Mucosa of rectum (tissue), 2 donors: ENCODE results near the gene CLASP1.

Source experiments
- H3K27ac ChIP-seq, 2 donors: one replicate each; pipeline ENCODE4 v1.7.0; 2013; ENCODE audit warnings: inconsistent platforms in 2 of 2, low read depth in 2 of 2, low read length in 2 of 2
- H3K27me3 ChIP-seq, 2 donors: one replicate each; pipeline ENCODE4 v1.7.0; 2013; ENCODE audit warnings: low read length in 2 of 2; ENCODE audit not compliant: control insufficient read depth in 2 of 2, insufficient read depth in 2 of 2
- H3K36me3 ChIP-seq, 2 donors: one replicate each; pipeline ENCODE4 v1.7.0; 2013; ENCODE audit warnings: low read length in 2 of 2; ENCODE audit not compliant: control insufficient read depth in 2 of 2, insufficient read depth in 2 of 2
- H3K4me1 ChIP-seq, 2 donors: one replicate each; pipeline ENCODE4 v1.7.0; 2013; ENCODE audit warnings: low read length in 2 of 2, mild to moderate bottlenecking in 1 of 2; ENCODE audit not compliant: control insufficient read depth in 2 of 2, insufficient read depth in 2 of 2
- H3K4me3 ChIP-seq, 2 donors: one replicate each; pipeline ENCODE4 v1.7.0; 2013; ENCODE audit warnings: low read length in 2 of 2
- H3K9ac ChIP-seq, 2 donors: one replicate each; pipeline ENCODE4 v1.7.0; 2013; ENCODE audit warnings: low read length in 2 of 2, low read depth in 1 of 2, mild to moderate bottlenecking in 1 of 2
- H3K9me3 ChIP-seq, 2 donors: one replicate each; pipeline ENCODE4 v1.7.0; 2013; ENCODE audit warnings: low read length in 2 of 2; ENCODE audit not compliant: control insufficient read depth in 2 of 2
- donor health status: healthy.
- donor health status: Normal muscosa, but diverticular disease.

CLASP1 gene

GRCh38 chr2:121415727-121416126, 233.5 kb downstream of the CLASP1 start:
- H3K27me3 ChIP-seq, result no peaks in the 10 kb centered on the region
- H3K36me3 ChIP-seq, result peaks cover 7 to 11% of the 10 kb centered on the region in 2 donors

GRCh38 chr2:121412349-121412748, 236.9 kb downstream of the CLASP1 start:
- Histone ChIP-seq H3K27ac (no peak overlapping the region), H3K36me3 (peaks cover 16 to 24% of the 10 kb centered on the region in 2 donors), H3K4me1 (no peaks in the 10 kb centered on the region), H3K9ac (no peak overlapping the region), H3K27me3 (no peaks in the 10 kb centered on the region), H3K4me3 (no peak overlapping the region), H3K9me3 (no peaks in the 10 kb centered on the region)

More at GRCh38 chr2:121415727-121416126, 233.5 kb downstream of the CLASP1 start:
- Histone ChIP-seq H3K4me3 (no peak overlapping the region), H3K9ac (no peak overlapping the region), H3K4me1 (no peaks in the 10 kb centered on the region), H3K9me3 (no peaks in the 10 kb centered on the region), H3K27ac (no peak overlapping the region)

- Histone ChIP-seq H3K36me3 (peaks cover 28 to 30% of the 10 kb centered on the region in 2 donors), H3K9me3 (no peaks in the 10 kb centered on the region), H3K9ac (no peak overlapping the region), H3K27ac (no peak overlapping the region), H3K4me3 (no peak overlapping the region), H3K4me1 (no peaks in the 10 kb centered on the region), H3K27me3 (no peaks in the 10 kb centered on the region)
These were observed 239.3 kb downstream of the CLASP1 start for GRCh38 chr2:121409966-121410365.

GRCh38 chr2:121409388-121409787, 239.9 kb downstream of the CLASP1 start:
- H3K36me3 ChIP-seq, result peaks cover 28 to 35% of the 10 kb centered on the region in 2 donors
- H3K9me3 ChIP-seq, result no peaks in the 10 kb centered on the region
- H3K27me3 ChIP-seq, result no peaks in the 10 kb centered on the region
- no peak overlapping the region for H3K27ac ChIP-seq
- H3K4me1 ChIP-seq, result no peaks in the 10 kb centered on the region
- H3K9ac ChIP-seq, result no peak overlapping the region
- no peak overlapping the region for H3K4me3 ChIP-seq

GRCh38 chr2:121408641-121409040, 240.6 kb downstream of the CLASP1 start:
- no peak overlapping the region for H3K4me3 ChIP-seq
- H3K36me3 ChIP-seq, result peaks cover 28 to 35% of the 10 kb centered on the region in 2 donors
- no peak overlapping the region for H3K27ac ChIP-seq
- H3K4me1 ChIP-seq, result no peaks in the 10 kb centered on the region
- no peaks in the 10 kb centered on the region for H3K9me3 ChIP-seq
- no peaks in the 10 kb centered on the region for H3K27me3 ChIP-seq
- H3K9ac ChIP-seq, result no peak overlapping the region

DNA sequence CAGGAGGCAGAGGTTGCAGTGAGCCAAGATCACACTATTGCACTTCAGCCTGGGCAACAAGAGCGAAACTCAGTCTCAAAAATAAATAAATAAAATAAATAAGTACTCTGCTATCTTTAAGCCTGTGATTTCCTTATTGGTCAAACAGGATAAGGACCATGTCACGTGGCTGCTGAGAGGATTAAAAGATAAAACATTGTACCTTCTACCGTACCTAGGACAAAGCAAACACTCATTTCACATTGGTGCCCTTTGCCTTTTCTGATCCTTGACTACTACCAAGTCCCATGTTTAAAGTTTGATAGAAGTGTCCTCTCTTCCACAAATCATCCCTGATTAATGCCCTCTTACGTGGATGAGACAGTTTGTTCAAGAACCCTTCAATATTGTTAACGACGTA, 244.0 kb downstream of the CLASP1 start:
- peaks cover 36 to 45% of the 10 kb centered on the region in 2 donors for H3K36me3 ChIP-seq

GRCh38 chr2:121400201-121400600, 249.1 kb downstream of the CLASP1 start:
- Histone ChIP-seq H3K4me3 (no peak overlapping the region), H3K27me3 (no peaks in the 10 kb centered on the region), H3K9ac (no peak overlapping the region), H3K27ac (no peak overlapping the region), H3K9me3 (no peaks in the 10 kb centered on the region), H3K36me3 (peaks cover 24 to 57% of the 10 kb centered on the region in 2 donors), H3K4me1 (no peaks in the 10 kb centered on the region)

More for the DNA sequence above, 244.0 kb downstream of the CLASP1 start:
- Histone ChIP-seq H3K9me3 (no peaks in the 10 kb centered on the region), H3K4me3 (no peak overlapping the region), H3K27ac (no peak overlapping the region), H3K27me3 (no peaks in the 10 kb centered on the region), H3K4me1 (no peaks in the 10 kb centered on the region), H3K9ac (no peak overlapping the region)

DNA sequence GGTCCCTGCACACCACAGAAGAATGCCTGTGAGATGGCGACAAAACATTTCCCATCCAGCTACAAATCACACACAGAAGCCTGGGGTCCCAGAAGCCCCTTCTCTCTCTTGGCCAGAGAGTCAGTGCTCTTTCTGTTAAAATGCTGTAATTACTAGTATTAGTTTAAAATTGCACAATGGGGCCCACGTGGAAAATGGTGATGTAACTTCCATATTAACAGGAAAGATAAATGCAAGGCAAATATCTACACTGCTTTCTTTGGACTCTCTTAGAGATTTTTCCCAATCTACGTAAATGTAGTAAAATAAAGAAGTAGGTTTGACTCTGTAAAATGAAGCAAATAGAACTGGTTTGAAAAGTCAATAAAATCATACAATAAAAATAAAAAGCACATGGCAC, 250.4 kb downstream of the CLASP1 start:
- Histone ChIP-seq H3K27me3 (no peaks in the 10 kb centered on the region), H3K4me3 (no peak overlapping the region), H3K27ac (no peak overlapping the region), H3K4me1 (no peaks in the 10 kb centered on the region), H3K9me3 (no peaks in the 10 kb centered on the region), H3K9ac (no peak overlapping the region), H3K36me3 (peaks cover 28 to 55% of the 10 kb centered on the region in 2 donors)

GRCh38 chr2:121390082-121390692, 259.1 kb downstream of the CLASP1 start:
- no peak overlapping the region for H3K4me3 ChIP-seq
- H3K9me3 ChIP-seq, result no peaks in the 10 kb centered on the region
- no peak overlapping the region for H3K9ac ChIP-seq
- H3K27ac ChIP-seq, result no peak overlapping the region
- H3K4me1 ChIP-seq, result no peaks in the 10 kb centered on the region
- H3K36me3 ChIP-seq, result peaks cover 26 to 27% of the 10 kb centered on the region in 2 donors
- no peaks in the 10 kb centered on the region for H3K27me3 ChIP-seq

GRCh38 chr2:121388371-121388770, 260.9 kb downstream of the CLASP1 start:
- Histone ChIP-seq H3K27me3 (no peaks in the 10 kb centered on the region), H3K9ac (no peak overlapping the region), H3K27ac (no peak overlapping the region), H3K4me1 (no peaks in the 10 kb centered on the region), H3K9me3 (no peaks in the 10 kb centered on the region), H3K36me3 (peaks cover 24 to 34% of the 10 kb centered on the region in 2 donors), H3K4me3 (no peak overlapping the region)
